ENCODE results near the gene NEMP2.

DNA sequence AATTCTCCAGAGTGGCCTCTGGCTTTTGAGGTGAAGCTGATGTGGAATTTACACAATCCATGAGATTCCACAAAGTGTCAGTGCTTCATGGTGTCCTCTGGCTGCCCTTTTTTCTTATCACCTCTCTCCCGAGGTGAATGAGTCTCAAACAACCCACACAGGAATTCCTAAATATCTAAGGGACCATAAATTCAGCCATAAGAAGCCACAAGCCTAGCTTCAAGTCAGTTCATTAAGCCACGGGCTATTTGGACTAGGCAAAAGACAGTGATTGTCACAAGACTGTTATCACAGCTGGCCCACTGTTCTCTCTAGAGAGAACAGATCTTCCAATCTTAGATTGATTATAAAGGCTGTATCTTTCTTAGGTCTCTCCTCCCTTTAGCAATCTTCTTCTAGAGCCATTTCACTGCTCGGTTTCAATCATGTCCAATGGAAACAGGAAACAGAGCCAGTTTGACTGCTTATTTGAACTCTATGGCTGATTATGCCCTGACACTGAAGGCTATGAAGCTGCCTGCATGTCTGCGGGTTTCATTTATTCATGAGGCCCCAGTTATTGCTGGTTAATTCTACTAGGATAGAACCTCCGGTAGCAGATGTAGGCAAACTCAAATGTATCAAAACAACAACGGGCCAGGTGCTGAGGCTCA lies 4.1 kb downstream of the NEMP2 start:
- TF ChIP-seq, protein P1, sequence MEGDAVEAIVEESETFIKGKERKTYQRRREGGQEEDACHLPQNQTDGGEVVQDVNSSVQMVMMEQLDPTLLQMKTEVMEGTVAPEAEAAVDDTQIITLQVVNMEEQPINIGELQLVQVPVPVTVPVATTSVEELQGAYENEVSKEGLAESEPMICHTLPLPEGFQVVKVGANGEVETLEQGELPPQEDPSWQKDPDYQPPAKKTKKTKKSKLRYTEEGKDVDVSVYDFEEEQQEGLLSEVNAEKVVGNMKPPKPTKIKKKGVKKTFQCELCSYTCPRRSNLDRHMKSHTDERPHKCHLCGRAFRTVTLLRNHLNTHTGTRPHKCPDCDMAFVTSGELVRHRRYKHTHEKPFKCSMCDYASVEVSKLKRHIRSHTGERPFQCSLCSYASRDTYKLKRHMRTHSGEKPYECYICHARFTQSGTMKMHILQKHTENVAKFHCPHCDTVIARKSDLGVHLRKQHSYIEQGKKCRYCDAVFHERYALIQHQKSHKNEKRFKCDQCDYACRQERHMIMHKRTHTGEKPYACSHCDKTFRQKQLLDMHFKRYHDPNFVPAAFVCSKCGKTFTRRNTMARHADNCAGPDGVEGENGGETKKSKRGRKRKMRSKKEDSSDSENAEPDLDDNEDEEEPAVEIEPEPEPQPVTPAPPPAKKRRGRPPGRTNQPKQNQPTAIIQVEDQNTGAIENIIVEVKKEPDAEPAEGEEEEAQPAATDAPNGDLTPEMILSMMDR (IDR thresholded peaks at IDR 0.05) = no peak
- no peak for TF ChIP-seq POLR2A (IDR thresholded peaks at IDR 0.05)

Data from thyroid gland (tissue), 4 donors.